Activated CD4-positive, CD25-positive, alpha-beta regulatory T cell treated with anti-CD3 and anti-CD28 coated beads, Interleukin-2, amount 50 U/mL, for 72 hours (primary cell): ENCODE measurements around the gene SPTB.
"Not testable (repeated sequence)": the region's sequence is repeated elsewhere in the genome, so short reads cannot be mapped to it uniquely, and the experiment has no call there.

Experiments used
- DNase-seq: peaks from one replicate; pipeline ENCODE4 v3.0.0; 2021

The SPTB gene

GRCh38 chr14:64815257-64815656, 64.5 kb downstream of the SPTB start:
- no peak for DNase-seq

GRCh38 chr14:64812412-64812811, 67.3 kb downstream of the SPTB start:
- DNase-seq = no peak

GRCh38 chr14:64811676-64812075, 68.0 kb downstream of the SPTB start:
- no peak for DNase-seq

GRCh38 chr14:64808449-64808848, 71.3 kb downstream of the SPTB start:
- no peak for DNase-seq

- DNase-seq = no peak
Measured at GRCh38 chr14:64807551-64807950, 72.2 kb downstream of the SPTB start.

- no peak for DNase-seq
Measured at GRCh38 chr14:64806862-64807495, 72.7 kb downstream of the SPTB start.

GRCh38 chr14:64806202-64806861, 73.4 kb downstream of the SPTB start:
- DNase-seq = no peak

GRCh38 chr14:64805646-64806045, 74.1 kb downstream of the SPTB start:
- not testable (repeated sequence) for DNase-seq

- no peak for DNase-seq
Measured at GRCh38 chr14:64804754-64805260, 74.9 kb downstream of the SPTB start.

- no peak for DNase-seq
Measured at GRCh38 chr14:64801800-64802199, 77.9 kb downstream of the SPTB start.

- DNase-seq = no peak
Measured at GRCh38 chr14:64801046-64801445, 78.7 kb downstream of the SPTB start.

GRCh38 chr14:64800000-64800399, 79.7 kb downstream of the SPTB start:
- no peak for DNase-seq

- DNase-seq = no peak
Measured at GRCh38 chr14:64799555-64799954, 80.2 kb downstream of the SPTB start.

GRCh38 chr14:64796369-64796768, 83.3 kb downstream of the SPTB start:
- DNase-seq = no peak

- DNase-seq = no peak
Measured at GRCh38 chr14:64795921-64796320, 83.8 kb downstream of the SPTB start.

GRCh38 chr14:64795211-64795610, 84.5 kb downstream of the SPTB start:
- DNase-seq = no peak

GRCh38 chr14:64792871-64793560, 86.7 kb downstream of the SPTB start:
- DNase-seq = no peak

- DNase-seq = no peak
Measured at GRCh38 chr14:64792231-64792630, 87.5 kb downstream of the SPTB start.

GRCh38 chr14:64790478-64790877, 89.2 kb downstream of the SPTB start:
- no peak for DNase-seq

- no peak for DNase-seq
Measured at GRCh38 chr14:64789696-64790095, 90.0 kb downstream of the SPTB start.

- no peak for DNase-seq
Measured at GRCh38 chr14:64788706-64789105, 91.0 kb downstream of the SPTB start.

- no peak for DNase-seq
Measured at GRCh38 chr14:64787619-64788018, 92.1 kb downstream of the SPTB start.

- DNase-seq = no peak
Measured at GRCh38 chr14:64786296-64787149, 93.2 kb downstream of the SPTB start.
